Tibial artery (tissue), 4 donors: ENCODE measurements around the gene TAF4.
A peak's percentile ranks its signal among the peaks of the same experiment; 100 is the strongest.

ENCODE experiments used
- DNase-seq, 2 donors: peaks; one replicate each; pipeline ENCODE4 v3.0.0-alpha.2; 2019
- H3K27ac ChIP-seq, 2 donors: fragments of 200-600 bp; sonication (generic) in 1 of 2; 1 replicate in 1 of 2; 2 replicates in 1 of 2; pipeline ENCODE4 v1.5.1; 2018 to 2019; ENCODE audit warnings: mild to moderate bottlenecking in 1 of 2
- H3K27me3 ChIP-seq, 2 donors: fragments of 200-600 bp; sonication (generic) in 1 of 2; one replicate each; pipeline versions ENCODE4 v1.5.1 to v1.6.0; 2016 to 2019
- H3K36me3 ChIP-seq, 3 donors: fragments of 200-600 bp; sonication (generic) in 2 of 3; one replicate each; pipeline ENCODE4 v1.5.1; 2016 to 2019; ENCODE audit warnings: mild to moderate bottlenecking in 2 of 3
- H3K4me1 ChIP-seq, 4 donors: fragments of 200-600 bp; sonication (generic) in 2 of 4; 1 replicate in 3 of 4; 2 replicates in 1 of 4; pipeline ENCODE4 v1.5.1; 2016 to 2019
- H3K4me3 ChIP-seq, 2 donors: fragments of 200-600 bp; sonication (generic) in 1 of 2; 1 replicate in 1 of 2; 2 replicates in 1 of 2; pipeline ENCODE4 v1.5.1; 2018 to 2019; ENCODE audit warnings: mild to moderate bottlenecking in 2 of 2
- H3K9me3 ChIP-seq, 3 donors: fragments of 200-600 bp; sonication (generic) in 1 of 3; one replicate each; pipeline ENCODE4 v1.5.1; 2016 to 2019
- CTCF ChIP-seq, 2 experiments: fragments of 200-600 bp in 1 of 2; fragments of 450-650 bp in 1 of 2; IDR thresholded peaks; one replicate each; pipeline ENCODE4 v1.5.1; 2017 to 2019; ENCODE audit warnings: antibody characterized with exemption in 2 of 2, mild to moderate bottlenecking in 1 of 2, moderate library complexity in 1 of 2
- intact Hi-C: fragments of 100-400 bp; cut with DNase I; formaldehyde crosslinking; loops from one replicate; pipeline ENCODE4 v1.15.0; 2023; ENCODE audit warnings: low total_unique reads

Gene TAF4

GRCh38 chr20:61940491-61940890 lies 125.2 kb downstream of the TAF4 start:
- H3K4me3 ChIP-seq = no peak overlapping the region
- H3K36me3 ChIP-seq = no peaks in the 10 kb centered on the region
- H3K27ac ChIP-seq = no peak overlapping the region
- intact Hi-C loops = no loop called here
- H3K27me3 ChIP-seq = peaks cover 0 to 21% of the 10 kb centered on the region in 2 donors
- H3K9me3 ChIP-seq = no peaks in the 10 kb centered on the region
- no peak for TF ChIP-seq CTCF (IDR thresholded peaks at IDR 0.05)
- peak in 1 of 2 donors; percentile 54 for DNase-seq
- H3K4me1 ChIP-seq = no peaks in the 10 kb centered on the region

GRCh38 chr20:61939691-61940360 lies 125.9 kb downstream of the TAF4 start:
- Histone ChIP-seq H3K4me3 (no peak overlapping the region), H3K36me3 (no peaks in the 10 kb centered on the region), H3K27ac (no peak overlapping the region), H3K4me1 (no peaks in the 10 kb centered on the region), H3K9me3 (no peaks in the 10 kb centered on the region), H3K27me3 (peaks cover 0 to 22% of the 10 kb centered on the region in 2 donors)
- intact Hi-C loops = no loop called here
- no peak for TF ChIP-seq CTCF (IDR thresholded peaks at IDR 0.05)
- DNase-seq = peak; percentile 5 to 43

GRCh38 chr20:61938839-61939690 lies 126.6 kb downstream of the TAF4 start:
- H3K27ac ChIP-seq = no peak overlapping the region
- no peaks in the 10 kb centered on the region for H3K36me3 ChIP-seq
- intact Hi-C loops = no loop called here
- no peak overlapping the region for H3K4me3 ChIP-seq
- H3K27me3 ChIP-seq = peaks cover 0 to 29% of the 10 kb centered on the region in 2 donors
- TF ChIP-seq CTCF (IDR thresholded peaks at IDR 0.05) = no peak
- H3K4me1 ChIP-seq = no peaks in the 10 kb centered on the region
- H3K9me3 ChIP-seq = no peaks in the 10 kb centered on the region
- DNase-seq = peak; percentile 14 to 60

- Histone ChIP-seq H3K36me3 (no peaks in the 10 kb centered on the region), H3K27me3 (peaks cover 0 to 35% of the 10 kb centered on the region in 2 donors), H3K9me3 (no peaks in the 10 kb centered on the region), H3K4me3 (no peak overlapping the region), H3K27ac (no peak overlapping the region), H3K4me1 (no peaks in the 10 kb centered on the region)
- DNase-seq = peak; percentile 12 to 57
- no peak for TF ChIP-seq CTCF (IDR thresholded peaks at IDR 0.05)
- intact Hi-C loops = no loop called here
Measured at GRCh38 chr20:61937963-61938838, 127.5 kb downstream of the TAF4 start.

- DNase-seq = peak in 1 of 2 donors; percentile 45
- Histone ChIP-seq H3K4me1 (no peaks in the 10 kb centered on the region), H3K36me3 (no peaks in the 10 kb centered on the region), H3K27ac (no peak overlapping the region), H3K27me3 (peaks cover 0 to 36% of the 10 kb centered on the region in 2 donors), H3K9me3 (no peaks in the 10 kb centered on the region), H3K4me3 (no peak overlapping the region)
- intact Hi-C loops = no loop called here
- TF ChIP-seq CTCF (IDR thresholded peaks at IDR 0.05) = no peak
Measured at GRCh38 chr20:61937146-61937962, 128.3 kb downstream of the TAF4 start.
